ENCODE data around the gene SPATA16. TPM values are rescaled to one million over a fixed set of nuclear protein-coding genes. Genes with fewer than 3 reads are reported as not detected.

The SPATA16 gene
- total RNA-seq, 1 donor from 2014 or later = not detected

- H3K4me1 Mint-ChIP-seq = no peaks in the 10 kb centered on the region
- no peak for DNase-seq (ENCODE audit: low read depth, low spot score)
- H3K36me3 Mint-ChIP-seq (ENCODE audit: low read depth) = no peaks in the 10 kb centered on the region
- no peak for TF ChIP-seq CTCF (conservative IDR thresholded peaks at IDR 0.05)
- no peak overlapping the region for H3K4me3 Mint-ChIP-seq
- no peak overlapping the region for H3K27ac Mint-ChIP-seq (ENCODE audit: unreplicated experiment)
- peaks cover 12% of the 10 kb centered on the region for H3K9me3 Mint-ChIP-seq
- no peaks in the 10 kb centered on the region for H3K27me3 Mint-ChIP-seq (ENCODE audit: low read depth)
Observed at GRCh38 chr3:173089283-173089682, 51.8 kb downstream of the SPATA16 start.

GRCh38 chr3:173078525-173078924, 62.5 kb downstream of the SPATA16 start:
- Mint-ChIP-seq H3K27ac (ENCODE audit: unreplicated experiment) (no peak overlapping the region), H3K4me3 (no peak overlapping the region), H3K4me1 (no peaks in the 10 kb centered on the region), H3K27me3 (ENCODE audit: low read depth) (no peaks in the 10 kb centered on the region), H3K36me3 (ENCODE audit: low read depth) (peaks cover under 1% of the 10 kb centered on the region), H3K9me3 (peaks cover 4% of the 10 kb centered on the region)
- DNase-seq (ENCODE audit: low read depth, low spot score) = no peak
- no peak for TF ChIP-seq CTCF (conservative IDR thresholded peaks at IDR 0.05)

- peaks cover 11% of the 10 kb centered on the region for H3K9me3 Mint-ChIP-seq
- H3K27ac Mint-ChIP-seq (ENCODE audit: unreplicated experiment) = no peak overlapping the region
- no peak overlapping the region for H3K4me3 Mint-ChIP-seq
- DNase-seq (ENCODE audit: low read depth, low spot score) = no peak
- H3K27me3 Mint-ChIP-seq (ENCODE audit: low read depth) = no peaks in the 10 kb centered on the region
- no peaks in the 10 kb centered on the region for H3K4me1 Mint-ChIP-seq
- H3K36me3 Mint-ChIP-seq (ENCODE audit: low read depth) = peaks cover 3% of the 10 kb centered on the region
- TF ChIP-seq CTCF (conservative IDR thresholded peaks at IDR 0.05) = no peak
Observed at GRCh38 chr3:173066044-173067004, 74.7 kb downstream of the SPATA16 start.

GRCh38 chr3:173065543-173065981, 75.5 kb downstream of the SPATA16 start:
- DNase-seq (ENCODE audit: low read depth, low spot score) = no peak
- Mint-ChIP-seq H3K4me1 (no peaks in the 10 kb centered on the region), H3K4me3 (no peak overlapping the region), H3K36me3 (ENCODE audit: low read depth) (peaks cover 3% of the 10 kb centered on the region), H3K27me3 (ENCODE audit: low read depth) (no peaks in the 10 kb centered on the region), H3K27ac (ENCODE audit: unreplicated experiment) (no peak overlapping the region), H3K9me3 (peaks cover 8% of the 10 kb centered on the region)
- TF ChIP-seq CTCF (conservative IDR thresholded peaks at IDR 0.05) = no peak

- H3K27me3 Mint-ChIP-seq (ENCODE audit: low read depth) = no peaks in the 10 kb centered on the region
- DNase-seq (ENCODE audit: low read depth, low spot score) = no peak
- peaks cover 8% of the 10 kb centered on the region for H3K9me3 Mint-ChIP-seq
- H3K36me3 Mint-ChIP-seq (ENCODE audit: low read depth) = peaks cover 3% of the 10 kb centered on the region
- no peak for TF ChIP-seq CTCF (conservative IDR thresholded peaks at IDR 0.05)
- H3K4me3 Mint-ChIP-seq = no peak overlapping the region
- H3K4me1 Mint-ChIP-seq = no peaks in the 10 kb centered on the region
- no peak overlapping the region for H3K27ac Mint-ChIP-seq (ENCODE audit: unreplicated experiment)
Observed at GRCh38 chr3:173064631-173065030, 76.4 kb downstream of the SPATA16 start.
